ENCODE measurements around the gene TTC3. TPM values are rescaled to one million over a fixed set of nuclear protein-coding genes. Genes with fewer than 3 reads are reported as not detected.

TTC3 gene
- total RNA-seq, 1 experiment from 2014 or later: 121 TPM

GRCh38 chr21:37231249-37231645, 158.2 kb downstream of the TTC3 start:
- H3K27me3 ChIP-seq (ENCODE audit: low read length): no peaks in the 10 kb centered on the region
- no peaks in the 10 kb centered on the region for H3K4me1 ChIP-seq (ENCODE audit: insufficient read depth, low read length)
- intact Hi-C loops (cut with micrococcal nuclease): no loop called here
- peaks cover 11% of the 10 kb centered on the region; the same call in 1 of the 2 replicates for H3K36me3 ChIP-seq (ENCODE audit: low read depth, low read length)
- no peak overlapping the region for H3K4me2 ChIP-seq (ENCODE audit: low read length)
- H3K9me2 ChIP-seq (replicated peaks; ENCODE audit: low read length): no peaks in the 10 kb centered on the region
- no peaks in the 10 kb centered on the region for H4K20me1 ChIP-seq (ENCODE audit: low read length)
- DNase-seq (no peak), ATAC-seq (no peak)
- ChIA-PET CTCF (no interaction called here), POLR2A (ENCODE audit: unreplicated experiment) (no interaction called here)
- TF ChIP-seq CTCF (conservative IDR thresholded peaks at IDR 0.05; ENCODE audit: low read depth, low read length) (no peak), EZH2phosphoT487 (IDR thresholded peaks at IDR 0.05; ENCODE audit: borderline replicate concordance, low read length) (no peak), EZH2 (IDR thresholded peaks at IDR 0.05; ENCODE audit: low read length, unreplicated experiment) (no peak)
- no peak overlapping the region for H3K9ac ChIP-seq (ENCODE audit: low read length)
- H3K4me3 ChIP-seq (ENCODE audit: low read length): no peak overlapping the region
- no peaks in the 10 kb centered on the region for H3F3A ChIP-seq (ENCODE audit: low read length, unreplicated experiment)
- no peaks in the 10 kb centered on the region for H3K79me2 ChIP-seq (ENCODE audit: low read length)
- H2AFZ ChIP-seq (ENCODE audit: low read length): no peak overlapping the region
- no TSS peak for BruUV-seq (replicated peaks)
- H3K27ac ChIP-seq (ENCODE audit: low read length): no peak overlapping the region
- H3K9me3 ChIP-seq (ENCODE audit: low read length): no peaks in the 10 kb centered on the region

GRCh38 chr21:37231671-37232070, 158.6 kb downstream of the TTC3 start:
- BruUV-seq (replicated peaks): no TSS peak
- H4K20me1 ChIP-seq (ENCODE audit: low read length): no peaks in the 10 kb centered on the region
- no peaks in the 10 kb centered on the region for H3K27me3 ChIP-seq (ENCODE audit: low read length)
- ATAC-seq: no peak
- no peaks in the 10 kb centered on the region for H3F3A ChIP-seq (ENCODE audit: low read length, unreplicated experiment)
- no peak overlapping the region for H3K9ac ChIP-seq (ENCODE audit: low read length)
- H3K4me1 ChIP-seq (ENCODE audit: insufficient read depth, low read length): no peaks in the 10 kb centered on the region
- H3K79me2 ChIP-seq (ENCODE audit: low read length): no peaks in the 10 kb centered on the region
- ChIA-PET CTCF (no interaction called here), POLR2A (ENCODE audit: unreplicated experiment) (no interaction called here)
- intact Hi-C loops (cut with micrococcal nuclease): no loop called here
- no peak overlapping the region for H2AFZ ChIP-seq (ENCODE audit: low read length)
- H3K9me3 ChIP-seq (ENCODE audit: low read length): no peaks in the 10 kb centered on the region
- H3K4me3 ChIP-seq (ENCODE audit: low read length): no peak overlapping the region
- peaks cover 11% of the 10 kb centered on the region; the same call in 1 of the 2 replicates for H3K36me3 ChIP-seq (ENCODE audit: low read depth, low read length)
- DNase-seq: no peak
- H3K27ac ChIP-seq (ENCODE audit: low read length): no peak overlapping the region
- H3K4me2 ChIP-seq (ENCODE audit: low read length): no peak overlapping the region
- H3K9me2 ChIP-seq (replicated peaks; ENCODE audit: low read length): no peaks in the 10 kb centered on the region
- no peak for TF ChIP-seq EZH2 (IDR thresholded peaks at IDR 0.05; ENCODE audit: low read length, unreplicated experiment)
- no peak for TF ChIP-seq CTCF (conservative IDR thresholded peaks at IDR 0.05; ENCODE audit: low read depth, low read length)
- no peak for TF ChIP-seq EZH2phosphoT487 (IDR thresholded peaks at IDR 0.05; ENCODE audit: borderline replicate concordance, low read length)

GRCh38 chr21:37232274-37233018, 159.4 kb downstream of the TTC3 start:
- Histone ChIP-seq H2AFZ (ENCODE audit: low read length) (no peak overlapping the region), H3K9me2 (replicated peaks; ENCODE audit: low read length) (no peaks in the 10 kb centered on the region), H3K4me3 (ENCODE audit: low read length) (no peak overlapping the region), H3K27me3 (ENCODE audit: low read length) (no peaks in the 10 kb centered on the region), H3F3A (ENCODE audit: low read length, unreplicated experiment) (no peaks in the 10 kb centered on the region), H3K27ac (ENCODE audit: low read length) (no peak overlapping the region), H3K4me2 (ENCODE audit: low read length) (no peak overlapping the region), H3K79me2 (ENCODE audit: low read length) (no peaks in the 10 kb centered on the region), H3K9me3 (ENCODE audit: low read length) (no peaks in the 10 kb centered on the region), H4K20me1 (ENCODE audit: low read length) (no peaks in the 10 kb centered on the region), H3K36me3 (ENCODE audit: low read depth, low read length) (peaks cover 11% of the 10 kb centered on the region; the same call in 1 of the 2 replicates), H3K4me1 (ENCODE audit: insufficient read depth, low read length) (no peaks in the 10 kb centered on the region), H3K9ac (ENCODE audit: low read length) (no peak overlapping the region)
- ATAC-seq (no peak), DNase-seq (no peak)
- TF ChIP-seq EZH2phosphoT487 (IDR thresholded peaks at IDR 0.05; ENCODE audit: borderline replicate concordance, low read length) (no peak), EZH2 (IDR thresholded peaks at IDR 0.05; ENCODE audit: low read length, unreplicated experiment) (no peak), CTCF (conservative IDR thresholded peaks at IDR 0.05; ENCODE audit: low read depth, low read length) (no peak)
- no TSS peak for BruUV-seq (replicated peaks)
- POLR2A ChIA-PET (ENCODE audit: unreplicated experiment): no interaction called here
- intact Hi-C loops (cut with micrococcal nuclease): no loop called here
- CTCF ChIA-PET: no interaction called here
